ENCODE measurements around the gene RDH13.

DNA sequence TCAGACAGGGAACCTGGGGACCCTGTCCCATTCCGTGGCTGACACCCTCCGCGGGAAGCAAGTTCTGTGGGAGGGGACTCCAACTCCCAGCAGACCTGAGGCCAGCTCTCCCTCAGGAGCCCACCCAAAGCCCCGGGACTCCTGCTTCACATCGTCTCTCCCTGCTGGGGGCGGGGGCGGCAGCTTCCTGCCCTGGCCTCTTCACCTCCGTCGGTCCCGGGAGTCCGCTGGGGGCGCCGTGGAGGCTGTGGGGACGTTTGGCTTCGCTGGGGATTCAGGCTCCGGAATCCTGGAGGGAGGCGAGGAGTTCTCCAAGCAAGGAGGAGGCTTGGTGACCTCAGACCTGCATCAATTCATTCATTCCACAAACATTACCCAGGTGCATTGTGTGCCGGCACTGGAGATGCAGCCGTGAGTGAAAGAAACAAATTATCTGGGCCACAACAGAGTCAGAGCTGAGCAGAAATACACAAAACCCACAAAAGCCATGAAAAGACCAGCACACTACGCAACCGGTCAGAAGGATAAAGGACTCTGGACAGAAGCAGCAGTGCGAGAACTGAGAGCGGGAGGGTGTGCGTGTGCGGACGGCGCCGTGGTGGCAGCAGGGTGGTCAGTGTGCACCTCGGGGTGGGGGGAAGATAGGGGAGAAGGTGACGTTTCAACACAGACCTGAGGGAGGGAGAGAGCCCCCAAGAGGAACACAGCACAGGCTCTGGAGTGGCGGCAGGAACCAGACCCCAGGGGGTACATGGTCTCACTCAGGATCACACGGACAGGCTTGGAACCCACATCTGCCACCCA is 31.7 kb upstream of the RDH13 start:
- TF ChIP-seq, protein P1, sequence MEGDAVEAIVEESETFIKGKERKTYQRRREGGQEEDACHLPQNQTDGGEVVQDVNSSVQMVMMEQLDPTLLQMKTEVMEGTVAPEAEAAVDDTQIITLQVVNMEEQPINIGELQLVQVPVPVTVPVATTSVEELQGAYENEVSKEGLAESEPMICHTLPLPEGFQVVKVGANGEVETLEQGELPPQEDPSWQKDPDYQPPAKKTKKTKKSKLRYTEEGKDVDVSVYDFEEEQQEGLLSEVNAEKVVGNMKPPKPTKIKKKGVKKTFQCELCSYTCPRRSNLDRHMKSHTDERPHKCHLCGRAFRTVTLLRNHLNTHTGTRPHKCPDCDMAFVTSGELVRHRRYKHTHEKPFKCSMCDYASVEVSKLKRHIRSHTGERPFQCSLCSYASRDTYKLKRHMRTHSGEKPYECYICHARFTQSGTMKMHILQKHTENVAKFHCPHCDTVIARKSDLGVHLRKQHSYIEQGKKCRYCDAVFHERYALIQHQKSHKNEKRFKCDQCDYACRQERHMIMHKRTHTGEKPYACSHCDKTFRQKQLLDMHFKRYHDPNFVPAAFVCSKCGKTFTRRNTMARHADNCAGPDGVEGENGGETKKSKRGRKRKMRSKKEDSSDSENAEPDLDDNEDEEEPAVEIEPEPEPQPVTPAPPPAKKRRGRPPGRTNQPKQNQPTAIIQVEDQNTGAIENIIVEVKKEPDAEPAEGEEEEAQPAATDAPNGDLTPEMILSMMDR (IDR thresholded peaks at IDR 0.05): no peak
- TF ChIP-seq POLR2A (IDR thresholded peaks at IDR 0.05): no peak

Data from heart left ventricle (tissue), 13 donors.